Measurements from ENCODE around the gene BCAS3. TPM values are rescaled to one million over a fixed set of nuclear protein-coding genes. Genes with fewer than 3 reads are reported as not detected.

The BCAS3 gene
- total RNA-seq, 1 donor from 2014 or later, result 38.1 TPM

DNA sequence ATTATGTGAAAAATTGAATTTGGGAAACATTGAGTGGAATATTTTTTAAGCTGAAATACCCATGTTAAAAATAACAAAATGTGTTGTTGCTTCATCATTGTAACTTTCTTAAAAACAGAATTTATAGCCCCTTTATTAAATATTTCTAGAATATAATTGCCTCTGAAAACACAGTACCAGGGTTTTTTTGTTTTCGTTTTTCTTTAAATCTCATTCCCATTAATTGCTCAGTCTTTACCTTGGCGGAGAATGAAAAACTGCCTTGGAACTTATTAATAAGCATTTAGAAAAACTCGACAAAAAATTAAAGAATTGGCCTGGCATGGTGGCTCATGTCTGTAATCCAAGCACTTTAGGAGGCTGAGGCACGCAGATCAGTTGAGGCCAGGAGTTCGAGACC, 526.8 kb downstream of the BCAS3 start:
- TF ChIP-seq CTCF (IDR thresholded peaks at IDR 0.05; ENCODE audit: unreplicated experiment), result no peak
- Mint-ChIP-seq H3K4me1 (ENCODE audit: unreplicated experiment) (peaks cover 15% of the 10 kb centered on the region), H3K9me3 (ENCODE audit: unreplicated experiment) (no peaks in the 10 kb centered on the region), H3K36me3 (ENCODE audit: low read depth, unreplicated experiment) (no peaks in the 10 kb centered on the region), H3K27ac (ENCODE audit: unreplicated experiment) (no peak overlapping the region), H3K4me3 (ENCODE audit: unreplicated experiment) (no peak overlapping the region), H3K27me3 (ENCODE audit: unreplicated experiment) (no peaks in the 10 kb centered on the region)
- DNase-seq (ENCODE audit: low spot score), result no peak

DNA sequence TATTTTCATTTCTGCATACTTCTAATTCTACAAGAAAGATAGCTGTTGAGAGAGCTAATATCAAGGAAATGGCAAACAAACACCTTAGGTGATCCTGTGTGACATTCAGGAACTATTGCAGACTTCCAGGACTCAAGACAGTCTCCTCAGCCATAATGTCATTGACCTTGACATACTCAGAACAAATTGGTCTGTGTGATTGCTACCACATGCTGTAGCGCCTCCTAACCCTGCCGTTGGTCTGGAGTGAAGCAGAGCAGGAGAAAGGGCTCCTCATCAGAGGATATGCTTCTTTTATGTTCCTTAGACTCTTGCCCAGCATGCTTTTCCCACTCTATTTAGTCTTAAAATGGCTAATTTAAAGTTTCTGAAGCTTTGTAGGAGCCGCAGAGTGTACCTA, 527.8 kb downstream of the BCAS3 start:
- Mint-ChIP-seq H3K4me1 (ENCODE audit: unreplicated experiment) (peaks cover 20% of the 10 kb centered on the region), H3K4me3 (ENCODE audit: unreplicated experiment) (no peak overlapping the region), H3K27ac (ENCODE audit: unreplicated experiment) (no peak overlapping the region), H3K36me3 (ENCODE audit: low read depth, unreplicated experiment) (no peaks in the 10 kb centered on the region), H3K27me3 (ENCODE audit: unreplicated experiment) (no peaks in the 10 kb centered on the region), H3K9me3 (ENCODE audit: unreplicated experiment) (no peaks in the 10 kb centered on the region)
- no peak for DNase-seq (ENCODE audit: low spot score)
- no peak for TF ChIP-seq CTCF (IDR thresholded peaks at IDR 0.05; ENCODE audit: unreplicated experiment)

DNA sequence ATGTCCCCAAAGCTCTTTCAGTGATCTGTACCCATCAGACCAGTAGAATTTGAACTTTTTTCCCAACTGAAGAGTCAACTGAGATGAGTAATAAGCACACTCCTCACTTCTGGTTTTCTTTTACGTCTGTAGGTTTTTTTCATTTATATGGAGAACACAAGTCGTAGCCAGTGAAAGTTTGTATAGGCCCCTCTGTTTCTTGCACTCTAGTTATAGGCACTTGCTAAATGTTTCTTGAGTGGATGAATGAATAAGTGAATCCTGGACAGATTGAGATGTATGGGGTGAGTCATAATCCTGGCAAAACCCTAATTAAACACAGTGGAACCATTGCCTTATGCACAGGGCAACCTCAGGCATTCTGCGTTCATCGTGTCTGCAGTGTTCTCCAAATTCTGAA, 528.3 kb downstream of the BCAS3 start:
- no peak for DNase-seq (ENCODE audit: low spot score)
- Mint-ChIP-seq H3K27ac (ENCODE audit: unreplicated experiment) (no peak overlapping the region), H3K27me3 (ENCODE audit: unreplicated experiment) (no peaks in the 10 kb centered on the region), H3K4me1 (ENCODE audit: unreplicated experiment) (peaks cover 20% of the 10 kb centered on the region), H3K4me3 (ENCODE audit: unreplicated experiment) (no peak overlapping the region), H3K9me3 (ENCODE audit: unreplicated experiment) (no peaks in the 10 kb centered on the region), H3K36me3 (ENCODE audit: low read depth, unreplicated experiment) (no peaks in the 10 kb centered on the region)
- TF ChIP-seq CTCF (IDR thresholded peaks at IDR 0.05; ENCODE audit: unreplicated experiment), result no peak

DNA sequence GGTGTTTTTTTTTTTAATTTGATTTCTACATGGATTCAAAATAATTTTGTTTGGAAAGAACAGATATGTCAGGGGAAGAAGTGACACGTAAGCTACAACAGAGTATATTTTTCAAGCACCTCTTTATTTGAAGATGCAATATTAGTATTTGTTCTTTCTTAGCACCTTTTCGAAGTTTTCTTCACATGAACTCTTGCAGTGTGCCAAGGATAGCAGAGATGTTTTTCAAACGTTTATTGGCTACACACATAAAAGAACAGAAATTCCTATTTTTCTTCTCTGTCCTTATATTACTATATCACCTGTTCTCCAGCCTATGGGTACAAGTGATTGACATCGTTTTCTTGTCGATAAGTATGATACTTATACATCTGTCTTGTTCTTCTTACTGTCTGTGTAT, 529.3 kb downstream of the BCAS3 start:
- no peak overlapping the region for H3K4me3 Mint-ChIP-seq (ENCODE audit: unreplicated experiment)
- H3K36me3 Mint-ChIP-seq (ENCODE audit: low read depth, unreplicated experiment), result no peaks in the 10 kb centered on the region
- no peaks in the 10 kb centered on the region for H3K9me3 Mint-ChIP-seq (ENCODE audit: unreplicated experiment)
- peaks cover 20% of the 10 kb centered on the region for H3K4me1 Mint-ChIP-seq (ENCODE audit: unreplicated experiment)
- no peak for TF ChIP-seq CTCF (IDR thresholded peaks at IDR 0.05; ENCODE audit: unreplicated experiment)
- no peak for DNase-seq (ENCODE audit: low spot score)
- H3K27me3 Mint-ChIP-seq (ENCODE audit: unreplicated experiment), result no peaks in the 10 kb centered on the region
- no peak overlapping the region for H3K27ac Mint-ChIP-seq (ENCODE audit: unreplicated experiment)

DNA sequence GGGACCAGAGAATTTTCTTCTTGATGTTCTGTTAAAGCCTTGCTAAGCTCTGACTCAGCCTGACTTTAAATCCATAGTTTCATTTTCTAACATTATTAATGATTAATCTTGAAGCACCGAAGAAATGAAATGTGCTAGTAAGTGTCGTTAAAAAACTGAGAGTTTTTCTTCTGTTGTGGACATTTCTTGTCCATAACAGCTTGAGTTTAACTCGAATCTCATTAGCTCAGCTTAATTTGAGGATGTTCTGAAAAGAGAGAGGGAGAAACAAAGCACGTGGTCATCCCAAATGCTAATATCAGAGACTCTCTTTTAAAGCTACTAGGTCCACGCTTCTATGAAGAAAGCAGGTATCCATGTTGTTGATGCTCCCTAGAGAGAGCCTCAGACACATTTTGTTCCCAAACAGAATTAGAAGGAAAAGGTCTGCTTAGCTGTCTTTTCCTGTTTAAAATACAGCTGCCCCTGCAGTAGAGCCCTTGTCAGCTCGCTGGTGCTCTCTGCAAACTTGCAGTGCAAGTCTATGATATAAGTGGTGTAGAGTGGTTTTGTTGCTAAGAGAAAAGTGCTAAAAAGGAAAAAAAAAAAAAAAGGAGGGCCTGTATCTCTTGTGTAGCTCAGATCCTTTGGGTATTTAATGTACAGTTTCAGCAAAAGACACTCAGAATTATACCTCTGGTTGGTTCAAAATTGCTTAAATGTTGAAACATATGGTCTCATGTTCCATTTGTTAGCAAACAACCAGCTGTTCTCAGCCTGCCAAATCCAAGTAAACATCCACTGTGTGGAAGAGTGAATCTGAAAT, 530.9 kb downstream of the BCAS3 start:
- Mint-ChIP-seq H3K9me3 (ENCODE audit: unreplicated experiment) (no peaks in the 10 kb centered on the region), H3K4me3 (ENCODE audit: unreplicated experiment) (no peak overlapping the region), H3K27me3 (ENCODE audit: unreplicated experiment) (no peaks in the 10 kb centered on the region), H3K36me3 (ENCODE audit: low read depth, unreplicated experiment) (no peaks in the 10 kb centered on the region), H3K4me1 (ENCODE audit: unreplicated experiment) (peaks cover 20% of the 10 kb centered on the region), H3K27ac (ENCODE audit: unreplicated experiment) (no peak overlapping the region)
- no peak for DNase-seq (ENCODE audit: low spot score)
- TF ChIP-seq CTCF (IDR thresholded peaks at IDR 0.05; ENCODE audit: unreplicated experiment), result no peak
